CD4-positive, alpha-beta T cell (primary cell): ENCODE results near the gene DNAJC13. TPM values are rescaled to one million over a fixed set of nuclear protein-coding genes. Genes with fewer than 3 reads are reported as not detected.

ENCODE experiments used
- ATAC-seq: fragments of 200-7000 bp; cut with Tn5 transposase; one replicate; pipeline ENCODE4 v1.10.0; 2022; ENCODE audit warnings: mild to moderate bottlenecking; ENCODE audit not compliant: poor library complexity
- CTCF ChIA-PET: fragments of 350-600 bp; sonication (Branson Sonifier 250); formaldehyde crosslinking; loops from one replicate; lab custom pipeline; 2021; ENCODE audit warnings: antibody characterized with exemption, inconsistent platforms; lab: Charles Lee
- POLR2A ChIA-PET: fragments of 350-600 bp; sonication (Branson Sonifier 250); formaldehyde crosslinking; loops from one replicate; lab custom pipeline; 2021; ENCODE audit warnings: antibody characterized with exemption, inconsistent platforms; lab: Charles Lee
- DNase-seq, 14 experiments: peaks; one replicate each; pipeline ENCODE4 v3.0.0-alpha.2; 2013 to 2020; ENCODE audit warnings: mixed read lengths in 2 of 14
- H3K27ac ChIP-seq, 2 donors: one replicate each; pipeline versions ENCODE4 v1.5.1 to v1.7.0; 2013; ENCODE audit warnings: low read length in 2 of 2, low read depth in 1 of 2, mild to moderate bottlenecking in 1 of 2
- H3K27me3 ChIP-seq, 2 experiments: 1 replicate in 1 of 2; 2 replicates in 1 of 2; pipeline versions ENCODE4 v1.6.1 to v1.7.0; 2013; ENCODE audit warnings: low read length in 2 of 2, control low read depth in 1 of 2, mild to moderate bottlenecking in 1 of 2, moderate library complexity in 1 of 2; ENCODE audit not compliant: insufficient read depth in 2 of 2, control insufficient read depth in 1 of 2
- H3K36me3 ChIP-seq: one replicate; pipeline ENCODE4 v1.6.1; 2013; ENCODE audit warnings: low read length, control low read depth; ENCODE audit not compliant: insufficient read depth
- H3K4me1 ChIP-seq: one replicate; pipeline ENCODE4 v1.6.1; 2013; ENCODE audit warnings: low read length, control low read depth; ENCODE audit not compliant: insufficient read depth
- H3K4me3 ChIP-seq: one replicate; pipeline ENCODE4 v1.5.1; 2013; ENCODE audit warnings: mild to moderate bottlenecking, low read length, moderate library complexity
- H3K9me3 ChIP-seq, 2 experiments: 1 replicate in 1 of 2; 2 replicates in 1 of 2; pipeline versions ENCODE4 v1.6.1 to v1.7.0; 2013; ENCODE audit warnings: low read length in 2 of 2, mild to moderate bottlenecking in 2 of 2, control low read depth in 1 of 2, moderate library complexity in 1 of 2; ENCODE audit not compliant: control insufficient read depth in 1 of 2, insufficient read depth in 1 of 2
- H3K27ac Mint-ChIP-seq: one replicate; pipeline ENCODE4 v1.8.0; 2020; ENCODE audit warnings: mixed read lengths
- H3K27me3 Mint-ChIP-seq: one replicate; pipeline ENCODE4 v1.8.0; 2021; ENCODE audit warnings: mixed read lengths
- H3K36me3 Mint-ChIP-seq: one replicate; pipeline ENCODE4 v1.8.0; 2021; ENCODE audit warnings: low read depth, mixed read lengths
- H3K4me1 Mint-ChIP-seq: one replicate; pipeline ENCODE4 v1.8.0; 2021; ENCODE audit warnings: low read depth, mixed read lengths
- H3K4me3 Mint-ChIP-seq: one replicate; pipeline ENCODE4 v1.8.0; 2020; ENCODE audit warnings: mild to moderate bottlenecking, mixed read lengths
- H3K9me3 Mint-ChIP-seq: one replicate; pipeline ENCODE4 v1.8.0; 2020; ENCODE audit warnings: mixed read lengths
- intact Hi-C, 2 experiments: fragments of 100-400 bp; cut with DNase I in 1 of 2; cut with micrococcal nuclease in 1 of 2; formaldehyde crosslinking; loops; one replicate each; pipeline versions ENCODE4 v1.15.1 to v1.9.0; 2023 to 2025; cut with DNase I, micrococcal nuclease
- total RNA-seq, 174 experiments: library from RNA in 2 of 174; stranded (reverse) in 2 of 174; gene quantifications; one replicate each; pipeline ENCODE4 v1.2.3 and lab custom pipeline; 2021 to 2026
- TF ChIP-seq, protein P1 (sequence below): fragments of 200-600 bp; IDR thresholded peaks from one replicate; pipeline ENCODE4 v1.8.0; 2022; ENCODE audit warnings: antibody characterized with exemption, mild to moderate bottlenecking

DNAJC13 gene
- total RNA-seq, 2 experiments from 2014 or later: 13.5 to 14.3 TPM

DNA sequence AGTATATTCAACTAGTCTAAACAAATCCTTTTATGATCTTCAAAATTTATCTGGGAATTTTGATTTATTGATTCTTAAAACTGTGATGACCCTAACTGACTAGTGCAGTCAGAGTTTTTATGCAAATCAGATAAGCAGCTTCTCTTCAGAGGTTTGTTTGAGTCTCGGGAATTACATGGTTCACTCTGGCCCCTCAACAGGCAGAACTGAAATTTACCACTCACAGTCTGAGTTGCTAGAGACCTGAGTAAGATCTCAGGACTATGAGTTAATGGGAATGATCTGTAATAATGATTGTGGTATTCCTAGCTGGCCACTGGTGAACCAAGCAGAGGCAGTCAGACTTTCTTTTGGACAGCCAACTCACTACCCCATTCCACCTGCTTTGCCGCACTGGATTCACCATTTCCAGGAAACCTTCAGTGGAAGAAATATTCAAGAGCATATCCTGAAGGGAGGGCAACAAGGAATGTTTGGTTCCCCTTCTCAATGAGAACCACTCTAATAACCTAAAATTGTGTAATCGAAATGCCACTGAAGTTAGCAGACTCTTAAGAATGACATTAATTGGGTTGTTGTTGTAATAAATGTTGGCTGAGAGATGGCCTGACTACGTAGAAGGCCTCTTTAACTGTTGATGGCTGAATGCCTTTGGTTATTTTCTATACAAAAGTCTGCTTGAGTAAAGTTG, 11.5 kb upstream of the DNAJC13 start:
- Histone ChIP-seq H3K9me3 (no peaks in the 10 kb centered on the region), H3K4me1 (no peaks in the 10 kb centered on the region), H3K4me3 (no peak overlapping the region), H3K27me3 (no peaks in the 10 kb centered on the region), H3K27ac (no peak overlapping the region), H3K36me3 (no peaks in the 10 kb centered on the region)
- TF ChIP-seq, protein P1, sequence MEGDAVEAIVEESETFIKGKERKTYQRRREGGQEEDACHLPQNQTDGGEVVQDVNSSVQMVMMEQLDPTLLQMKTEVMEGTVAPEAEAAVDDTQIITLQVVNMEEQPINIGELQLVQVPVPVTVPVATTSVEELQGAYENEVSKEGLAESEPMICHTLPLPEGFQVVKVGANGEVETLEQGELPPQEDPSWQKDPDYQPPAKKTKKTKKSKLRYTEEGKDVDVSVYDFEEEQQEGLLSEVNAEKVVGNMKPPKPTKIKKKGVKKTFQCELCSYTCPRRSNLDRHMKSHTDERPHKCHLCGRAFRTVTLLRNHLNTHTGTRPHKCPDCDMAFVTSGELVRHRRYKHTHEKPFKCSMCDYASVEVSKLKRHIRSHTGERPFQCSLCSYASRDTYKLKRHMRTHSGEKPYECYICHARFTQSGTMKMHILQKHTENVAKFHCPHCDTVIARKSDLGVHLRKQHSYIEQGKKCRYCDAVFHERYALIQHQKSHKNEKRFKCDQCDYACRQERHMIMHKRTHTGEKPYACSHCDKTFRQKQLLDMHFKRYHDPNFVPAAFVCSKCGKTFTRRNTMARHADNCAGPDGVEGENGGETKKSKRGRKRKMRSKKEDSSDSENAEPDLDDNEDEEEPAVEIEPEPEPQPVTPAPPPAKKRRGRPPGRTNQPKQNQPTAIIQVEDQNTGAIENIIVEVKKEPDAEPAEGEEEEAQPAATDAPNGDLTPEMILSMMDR: no peak
- H3K9me3 Mint-ChIP-seq: no peaks in the 10 kb centered on the region
- H3K4me1 Mint-ChIP-seq: no peaks in the 10 kb centered on the region
- H3K27ac Mint-ChIP-seq: no peak overlapping the region
- CTCF ChIA-PET: interaction anchor here (0.6 to 1.3 kb wide), 2 partner anchors 9 to 61 kb away, joined by 3 read pairs; no protein-coding TSS in a partner anchor
- POLR2A ChIA-PET: no interaction called here
- no peak overlapping the region for H3K4me3 Mint-ChIP-seq
- ATAC-seq: no peak
- H3K36me3 Mint-ChIP-seq: no peaks in the 10 kb centered on the region
- intact Hi-C loops: no loop called here
- H3K27me3 Mint-ChIP-seq: no peaks in the 10 kb centered on the region
- DNase-seq: no peak

- no peak for ATAC-seq
- Mint-ChIP-seq H3K27me3 (no peaks in the 10 kb centered on the region), H3K9me3 (no peaks in the 10 kb centered on the region), H3K4me1 (no peaks in the 10 kb centered on the region), H3K27ac (no peak overlapping the region), H3K36me3 (no peaks in the 10 kb centered on the region), H3K4me3 (no peak overlapping the region)
- DNase-seq: no peak
- Histone ChIP-seq H3K4me3 (no peak overlapping the region), H3K27me3 (no peaks in the 10 kb centered on the region), H3K27ac (no peak overlapping the region), H3K36me3 (no peaks in the 10 kb centered on the region), H3K4me1 (no peaks in the 10 kb centered on the region), H3K9me3 (no peaks in the 10 kb centered on the region)
- intact Hi-C loops: no loop called here
- CTCF ChIA-PET: interaction anchor here (1.3 kb wide), 1 partner anchor 10 kb away, joined by 3 read pairs; no protein-coding TSS in a partner anchor
- TF ChIP-seq, protein P1: no peak
- POLR2A ChIA-PET: no interaction called here
Measured at GRCh38 chr3:132406587-132406986, 10.7 kb upstream of the DNAJC13 start.

GRCh38 chr3:132407025-132407424, 10.3 kb upstream of the DNAJC13 start:
- TF ChIP-seq, protein P1: no peak
- H3K27ac Mint-ChIP-seq: no peak overlapping the region
- ChIA-PET POLR2A (no interaction called here), CTCF (interaction anchor here (1.3 kb wide), 1 partner anchor 10 kb away, joined by 3 read pairs; no protein-coding TSS in a partner anchor)
- intact Hi-C loops: no loop called here
- no peaks in the 10 kb centered on the region for H3K4me1 ChIP-seq
- no peaks in the 10 kb centered on the region for H3K9me3 ChIP-seq
- no peak overlapping the region for H3K4me3 ChIP-seq
- H3K27me3 Mint-ChIP-seq: no peaks in the 10 kb centered on the region
- no peak overlapping the region for H3K4me3 Mint-ChIP-seq
- no peak for ATAC-seq
- no peak overlapping the region for H3K27ac ChIP-seq
- H3K4me1 Mint-ChIP-seq: no peaks in the 10 kb centered on the region
- no peak for DNase-seq
- H3K36me3 Mint-ChIP-seq: no peaks in the 10 kb centered on the region
- H3K9me3 Mint-ChIP-seq: no peaks in the 10 kb centered on the region
- no peaks in the 10 kb centered on the region for H3K36me3 ChIP-seq
- H3K27me3 ChIP-seq: no peaks in the 10 kb centered on the region
